Lower leg skin (tissue), 4 donors: ENCODE measurements around the gene PIK3R1. TPM values are rescaled to one million over a fixed set of nuclear protein-coding genes. Genes with fewer than 3 reads are reported as not detected.

Experiments used
- DNase-seq, 2 donors: peaks; one replicate each; pipeline ENCODE4 v3.0.0-alpha.2; 2019; ENCODE audit warnings: low spot score in 2 of 2
- H3K4me3 ChIP-seq: fragments of 200-600 bp; sonication (generic); 2 replicates; pipeline ENCODE4 v1.5.1; 2017; ENCODE audit warnings: mild to moderate bottlenecking, low read depth; ENCODE audit not compliant: poor library complexity, severe bottlenecking
- POLR2A ChIP-seq, 2 donors: fragments of 450-650 bp; IDR thresholded peaks; one replicate each; pipeline ENCODE4 v1.6.1; 2016 to 2017; ENCODE audit warnings: antibody characterized with exemption in 2 of 2, mild to moderate bottlenecking in 1 of 2, moderate library complexity in 1 of 2
- WGBS, 2 donors: methylation state at CpG; one replicate each; pipeline ENCODE4 v1.1.5; 2018; 5-methylcytosine and 5-hydroxymethylcytosine counted together
- intact Hi-C: fragments of 100-400 bp; cut with DNase I; formaldehyde crosslinking; loops from one replicate; pipeline ENCODE4 v1.15.0; 2023; ENCODE audit warnings: low total_unique reads
- total RNA-seq, 4 donors: library from RNA; depleted of rRNA; stranded (reverse); fragments of >200 nt; gene quantifications; one replicate each; pipeline ENCODE4 v1.1.0, GENCODE V29; 2016
- TF ChIP-seq, protein P1 (sequence below), 3 donors: fragments of 450-650 bp; IDR thresholded peaks; one replicate each; pipeline ENCODE4 v1.5.1; 2016; ENCODE audit warnings: antibody characterized with exemption in 3 of 3, mild to moderate bottlenecking in 3 of 3, moderate library complexity in 2 of 3

The PIK3R1 gene
- total RNA-seq, 4 donors from 2014 or later, result 102 to 245 (median 137) TPM

DNA sequence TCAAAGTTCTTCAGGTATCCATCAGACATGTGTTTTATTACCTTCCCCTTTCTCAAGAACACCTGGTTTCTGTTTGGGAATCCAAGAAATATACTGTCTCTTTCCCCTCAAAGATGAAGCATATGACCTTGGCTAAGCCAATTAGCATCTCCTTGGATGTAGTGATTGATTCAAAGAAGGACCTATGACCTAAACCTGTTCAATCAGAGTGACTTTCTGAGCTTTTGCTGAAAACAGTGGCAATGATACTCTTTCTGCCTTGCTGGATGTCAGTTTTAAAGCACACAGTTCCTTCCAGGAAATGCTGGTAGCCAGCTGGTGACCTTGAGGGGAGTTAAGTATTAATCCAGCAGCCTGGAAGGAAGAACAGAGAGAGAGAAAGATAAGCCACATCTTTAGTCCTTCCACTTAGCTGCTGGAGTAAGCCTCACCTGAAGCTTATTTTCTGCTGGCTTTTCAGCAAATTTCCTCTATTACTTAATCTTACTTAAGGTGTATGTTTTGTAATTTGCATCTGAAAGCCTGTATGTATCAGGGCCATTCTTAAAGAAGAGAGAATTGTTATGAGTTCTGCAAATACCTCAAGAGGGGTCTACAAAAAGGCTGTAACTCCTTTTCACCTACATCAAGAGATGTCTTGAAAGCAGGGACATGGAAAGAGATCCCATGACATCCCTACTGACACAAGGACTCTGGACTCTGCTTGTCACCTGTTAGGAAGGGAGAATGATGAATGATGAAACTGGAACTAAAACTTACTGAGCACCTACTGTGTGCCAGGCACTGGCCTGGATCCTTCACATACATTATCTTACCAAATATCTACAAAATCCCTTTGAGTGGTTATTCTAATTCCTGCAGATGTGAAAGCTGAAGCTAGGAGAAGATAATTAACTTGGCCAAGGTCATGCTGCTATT lies 35.2 kb upstream of the PIK3R1 start:
- no peak for TF ChIP-seq POLR2A (IDR thresholded peaks at IDR 0.05)
- TF ChIP-seq, protein P1, sequence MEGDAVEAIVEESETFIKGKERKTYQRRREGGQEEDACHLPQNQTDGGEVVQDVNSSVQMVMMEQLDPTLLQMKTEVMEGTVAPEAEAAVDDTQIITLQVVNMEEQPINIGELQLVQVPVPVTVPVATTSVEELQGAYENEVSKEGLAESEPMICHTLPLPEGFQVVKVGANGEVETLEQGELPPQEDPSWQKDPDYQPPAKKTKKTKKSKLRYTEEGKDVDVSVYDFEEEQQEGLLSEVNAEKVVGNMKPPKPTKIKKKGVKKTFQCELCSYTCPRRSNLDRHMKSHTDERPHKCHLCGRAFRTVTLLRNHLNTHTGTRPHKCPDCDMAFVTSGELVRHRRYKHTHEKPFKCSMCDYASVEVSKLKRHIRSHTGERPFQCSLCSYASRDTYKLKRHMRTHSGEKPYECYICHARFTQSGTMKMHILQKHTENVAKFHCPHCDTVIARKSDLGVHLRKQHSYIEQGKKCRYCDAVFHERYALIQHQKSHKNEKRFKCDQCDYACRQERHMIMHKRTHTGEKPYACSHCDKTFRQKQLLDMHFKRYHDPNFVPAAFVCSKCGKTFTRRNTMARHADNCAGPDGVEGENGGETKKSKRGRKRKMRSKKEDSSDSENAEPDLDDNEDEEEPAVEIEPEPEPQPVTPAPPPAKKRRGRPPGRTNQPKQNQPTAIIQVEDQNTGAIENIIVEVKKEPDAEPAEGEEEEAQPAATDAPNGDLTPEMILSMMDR (IDR thresholded peaks at IDR 0.05), result no peak
- intact Hi-C loops, result no loop called here
- no peak overlapping the region for H3K4me3 ChIP-seq
- DNase-seq, result no peak

GRCh38 chr5:68181039-68181599 lies 34.4 kb upstream of the PIK3R1 start:
- no peak overlapping the region for H3K4me3 ChIP-seq
- 96 to 98% methylated on average over 3 of the region's 3 CpGs for WGBS, 2 donors
- DNase-seq, result no peak
- TF ChIP-seq POLR2A (IDR thresholded peaks at IDR 0.05), result no peak
- TF ChIP-seq, protein P1 (IDR thresholded peaks at IDR 0.05), result no peak
- intact Hi-C loops, result no loop called here

DNA sequence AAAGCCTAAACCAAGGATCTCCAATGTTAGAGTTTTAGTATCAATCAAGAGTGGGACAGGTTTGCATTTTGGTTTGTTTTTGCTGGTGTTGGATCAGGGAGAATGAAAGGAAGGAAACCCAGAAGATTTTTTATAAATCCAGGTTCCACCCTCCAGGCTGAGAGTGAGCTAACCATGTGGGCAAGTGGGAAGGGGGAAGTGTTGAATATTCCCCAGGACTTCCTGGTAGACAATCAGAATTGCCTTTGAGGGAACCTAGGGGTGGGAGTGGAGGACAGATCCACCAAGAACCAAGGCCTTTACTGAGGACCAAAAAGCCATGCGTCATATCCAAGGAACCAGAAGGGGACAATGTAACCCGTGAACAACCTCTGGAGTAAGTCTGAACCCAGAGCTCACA lies 33.5 kb upstream of the PIK3R1 start:
- DNase-seq, result no peak
- intact Hi-C loops, result no loop called here
- WGBS, 2 donors, result 100% methylated on average over 2 of the region's 2 CpGs
- no peak for TF ChIP-seq POLR2A (IDR thresholded peaks at IDR 0.05)
- TF ChIP-seq, protein P1 (IDR thresholded peaks at IDR 0.05), result no peak
- H3K4me3 ChIP-seq, result no peak overlapping the region

DNA sequence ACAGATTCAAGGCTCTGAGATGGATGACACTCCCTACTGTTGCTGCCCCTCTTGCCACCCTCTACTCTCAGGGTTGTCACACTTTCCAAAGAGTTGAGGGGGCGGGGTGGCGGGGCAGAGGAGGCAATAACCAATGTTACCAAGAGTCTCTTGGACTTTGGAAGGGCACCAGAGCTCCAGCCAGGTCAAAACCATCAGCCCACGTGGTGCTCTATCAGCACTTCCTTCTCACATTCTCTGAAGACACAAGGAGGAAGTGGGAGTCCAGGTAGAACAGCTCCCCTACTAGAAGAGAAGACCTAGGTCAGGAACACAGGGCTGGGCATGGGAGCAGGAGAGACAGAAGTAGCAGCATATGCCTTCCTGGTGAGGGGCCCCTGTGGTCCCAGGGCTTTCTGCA lies 33.0 kb upstream of the PIK3R1 start:
- no peak for TF ChIP-seq POLR2A (IDR thresholded peaks at IDR 0.05)
- WGBS, 2 donors, result 87 to 93% methylated on average over 3 of the region's 3 CpGs
- intact Hi-C loops, result no loop called here

GRCh38 chr5:68187268-68188055 lies 28.1 kb upstream of the PIK3R1 start:
- intact Hi-C loops, result no loop called here
- DNase-seq, result no peak
- H3K4me3 ChIP-seq, result no peak overlapping the region
- WGBS, 2 donors, result 67 to 73% methylated on average over 34 of the region's 34 CpGs
- no peak for TF ChIP-seq POLR2A (IDR thresholded peaks at IDR 0.05)
- TF ChIP-seq, protein P1 (IDR thresholded peaks at IDR 0.05), result no peak

More for the DNA sequence above, 33.0 kb upstream of the PIK3R1 start:
- H3K4me3 ChIP-seq, result no peak overlapping the region
- DNase-seq, result no peak

DNA sequence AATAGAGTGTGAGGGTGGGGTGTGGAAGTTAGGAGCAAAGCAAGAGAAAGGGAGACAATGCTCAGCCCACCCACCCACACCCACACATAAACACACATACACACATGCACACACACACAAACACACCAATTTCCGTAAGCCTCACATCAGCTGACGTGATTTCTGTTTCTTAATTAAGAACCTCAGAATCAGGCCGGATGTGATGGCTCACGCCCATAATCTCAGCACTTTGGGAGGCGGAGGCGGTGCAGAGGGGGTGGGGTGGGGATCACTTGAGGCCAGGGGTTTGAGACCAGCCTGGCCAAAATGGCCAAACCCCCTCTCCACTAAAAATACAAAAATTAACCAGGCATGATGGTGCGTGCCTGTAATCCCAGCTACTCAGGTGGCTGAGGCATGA lies 26.4 kb upstream of the PIK3R1 start:
- WGBS, 2 donors, result 79 to 85% methylated on average over 7 of the region's 7 CpGs
- no peak for DNase-seq
- TF ChIP-seq, protein P1 (IDR thresholded peaks at IDR 0.05), result no peak
- TF ChIP-seq POLR2A (IDR thresholded peaks at IDR 0.05), result no peak
- no peak overlapping the region for H3K4me3 ChIP-seq
- intact Hi-C loops, result no loop called here
